Astrocyte (in vitro differentiated cells and primary cell): ENCODE results near the gene NUDT14. TPM values are rescaled to one million over a fixed set of nuclear protein-coding genes. Genes with fewer than 3 reads are reported as not detected.

Experiments used
- DNase-seq: peaks from one replicate; pipeline ENCODE4 v3.0.0-alpha.2; 2010; ENCODE audit warnings: low read depth
- FAIRE-seq: peaks from 2 replicates; lab custom pipeline; 2011; peaks lifted over from hg19 to GRCh38; lab: Jason Lieb, UNC
- H2AFZ ChIP-seq: 2 replicates; pipeline ENCODE4 v1.6.0; 2012; ENCODE audit warnings: low read depth, low read length, inconsistent platforms
- H3K27ac ChIP-seq: 2 replicates; pipeline ENCODE4 v1.5.1; 2011; ENCODE audit warnings: low read depth, low read length, inconsistent platforms
- H3K27me3 ChIP-seq: 2 replicates; pipeline ENCODE4 v1.6.0; 2011; ENCODE audit warnings: low read length, inconsistent platforms; ENCODE audit not compliant: insufficient read depth
- H3K36me3 ChIP-seq: 2 replicates; pipeline ENCODE4 v1.5.1; 2011; ENCODE audit warnings: low read length, inconsistent platforms; ENCODE audit not compliant: insufficient read depth
- H3K4me1 ChIP-seq: 2 replicates; pipeline ENCODE4 v1.5.1; 2011; ENCODE audit warnings: low read length, inconsistent platforms; ENCODE audit not compliant: insufficient read depth
- H3K4me2 ChIP-seq: 2 replicates; pipeline ENCODE4 v1.6.0; 2012; ENCODE audit warnings: low read length, inconsistent platforms
- H3K4me3 ChIP-seq: 2 replicates; pipeline ENCODE4 v1.5.1; 2011; ENCODE audit warnings: low read depth, mild to moderate bottlenecking, low read length, inconsistent platforms; ENCODE audit not compliant: insufficient read depth
- H3K79me2 ChIP-seq: 2 replicates; pipeline ENCODE4 v1.6.0; 2012; ENCODE audit warnings: mild to moderate bottlenecking, low read length, inconsistent platforms; ENCODE audit not compliant: insufficient read depth
- H3K9ac ChIP-seq: 2 replicates; pipeline ENCODE4 v1.6.0; 2012; ENCODE audit warnings: mild to moderate bottlenecking, low read length, inconsistent platforms
- H3K9me3 ChIP-seq: 2 replicates; pipeline ENCODE4 v1.5.1; 2012; ENCODE audit warnings: low read depth, mild to moderate bottlenecking, low read length, inconsistent platforms; ENCODE audit not compliant: insufficient read depth
- H4K20me1 ChIP-seq: 2 replicates; pipeline ENCODE4 v1.6.0; 2012; ENCODE audit warnings: low read length, inconsistent platforms; ENCODE audit not compliant: insufficient read depth
- H3K27ac Mint-ChIP-seq: one replicate; pipeline ENCODE4 v1.8.0; 2021; ENCODE audit warnings: mild to moderate bottlenecking, mixed read lengths; ENCODE audit not compliant: unreplicated experiment
- H3K27me3 Mint-ChIP-seq: one replicate; pipeline ENCODE4 v1.8.0; 2021; ENCODE audit warnings: low read depth, mixed read lengths; ENCODE audit not compliant: unreplicated experiment
- H3K36me3 Mint-ChIP-seq: one replicate; pipeline ENCODE4 v1.8.0; 2021; ENCODE audit warnings: low read depth, mixed read lengths; ENCODE audit not compliant: unreplicated experiment
- H3K4me1 Mint-ChIP-seq: one replicate; pipeline ENCODE4 v1.8.0; 2021; ENCODE audit warnings: low read depth, mixed read lengths; ENCODE audit not compliant: unreplicated experiment
- H3K4me3 Mint-ChIP-seq: one replicate; pipeline ENCODE4 v1.8.0; 2021; ENCODE audit warnings: mild to moderate bottlenecking, moderate library complexity, mixed read lengths; ENCODE audit not compliant: unreplicated experiment
- H3K9me3 Mint-ChIP-seq: one replicate; pipeline ENCODE4 v1.8.0; 2021; ENCODE audit warnings: mild to moderate bottlenecking, mixed read lengths; ENCODE audit not compliant: unreplicated experiment
- EZH2 ChIP-seq: IDR thresholded peaks from 2 replicates; pipeline ENCODE4 v1.6.1; 2012; ENCODE audit warnings: mild to moderate bottlenecking, low read length, inconsistent platforms; ENCODE audit not compliant: insufficient read depth
- total RNA-seq: library from RNA; stranded (reverse); gene quantifications from 2 replicates; pipeline ENCODE4 v1.2.1, GENCODE V29; 2021
- TF ChIP-seq, protein P1 (sequence below): IDR thresholded peaks from 2 replicates; pipeline ENCODE4 v1.5.1; 2011; ENCODE audit warnings: low read depth, mild to moderate bottlenecking, inconsistent platforms, low read length, moderate library complexity; ENCODE audit not compliant: insufficient read depth

Gene NUDT14
- total RNA-seq, 1 donor from 2014 or later, result 17.5 TPM

DNA sequence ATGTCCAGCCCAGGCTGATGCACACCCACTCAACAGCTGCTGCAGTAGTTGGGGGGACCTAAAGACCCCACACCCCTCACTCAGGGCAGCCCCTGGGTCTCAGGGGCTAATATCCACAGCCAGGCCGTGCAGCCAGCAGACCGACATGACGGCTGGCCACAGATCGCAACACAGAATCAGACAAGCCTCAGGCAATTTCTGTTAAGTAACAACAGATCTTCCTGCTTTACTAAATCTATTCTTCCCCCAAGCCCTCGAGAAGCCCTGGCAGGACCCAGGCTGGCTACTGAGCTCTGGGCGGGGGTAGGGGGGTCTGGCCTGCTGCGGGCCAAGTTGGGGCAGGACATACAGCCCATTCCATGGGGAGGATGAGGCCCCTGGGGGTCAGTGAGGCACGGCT is 28.0 kb upstream of the NUDT14 start:
- H3K27ac ChIP-seq, result no peak overlapping the region
- H3K4me3 Mint-ChIP-seq, result no peak overlapping the region
- H3K27ac Mint-ChIP-seq, result peak overlapping the region; percentile 62
- H3K9me3 Mint-ChIP-seq, result no peaks in the 10 kb centered on the region
- no peaks in the 10 kb centered on the region for H3K4me1 Mint-ChIP-seq
- H3K4me1 ChIP-seq, result no peaks in the 10 kb centered on the region
- FAIRE-seq (no peak), DNase-seq (no peak)
- no peaks in the 10 kb centered on the region for H3K27me3 ChIP-seq
- H3K4me2 ChIP-seq, result no peak overlapping the region
- no peak overlapping the region for H3K4me3 ChIP-seq
- TF ChIP-seq, protein P1, sequence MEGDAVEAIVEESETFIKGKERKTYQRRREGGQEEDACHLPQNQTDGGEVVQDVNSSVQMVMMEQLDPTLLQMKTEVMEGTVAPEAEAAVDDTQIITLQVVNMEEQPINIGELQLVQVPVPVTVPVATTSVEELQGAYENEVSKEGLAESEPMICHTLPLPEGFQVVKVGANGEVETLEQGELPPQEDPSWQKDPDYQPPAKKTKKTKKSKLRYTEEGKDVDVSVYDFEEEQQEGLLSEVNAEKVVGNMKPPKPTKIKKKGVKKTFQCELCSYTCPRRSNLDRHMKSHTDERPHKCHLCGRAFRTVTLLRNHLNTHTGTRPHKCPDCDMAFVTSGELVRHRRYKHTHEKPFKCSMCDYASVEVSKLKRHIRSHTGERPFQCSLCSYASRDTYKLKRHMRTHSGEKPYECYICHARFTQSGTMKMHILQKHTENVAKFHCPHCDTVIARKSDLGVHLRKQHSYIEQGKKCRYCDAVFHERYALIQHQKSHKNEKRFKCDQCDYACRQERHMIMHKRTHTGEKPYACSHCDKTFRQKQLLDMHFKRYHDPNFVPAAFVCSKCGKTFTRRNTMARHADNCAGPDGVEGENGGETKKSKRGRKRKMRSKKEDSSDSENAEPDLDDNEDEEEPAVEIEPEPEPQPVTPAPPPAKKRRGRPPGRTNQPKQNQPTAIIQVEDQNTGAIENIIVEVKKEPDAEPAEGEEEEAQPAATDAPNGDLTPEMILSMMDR, result no peak
- no peak for TF ChIP-seq EZH2
- H4K20me1 ChIP-seq, result peaks cover 10% of the 10 kb centered on the region
- no peak overlapping the region for H3K9ac ChIP-seq
- H3K27me3 Mint-ChIP-seq, result no peaks in the 10 kb centered on the region
- peaks cover 2% of the 10 kb centered on the region for H3K36me3 Mint-ChIP-seq
- H3K9me3 ChIP-seq, result no peaks in the 10 kb centered on the region
- no peaks in the 10 kb centered on the region for H3K79me2 ChIP-seq
- H2AFZ ChIP-seq, result no peak overlapping the region
- no peaks in the 10 kb centered on the region for H3K36me3 ChIP-seq

DNA sequence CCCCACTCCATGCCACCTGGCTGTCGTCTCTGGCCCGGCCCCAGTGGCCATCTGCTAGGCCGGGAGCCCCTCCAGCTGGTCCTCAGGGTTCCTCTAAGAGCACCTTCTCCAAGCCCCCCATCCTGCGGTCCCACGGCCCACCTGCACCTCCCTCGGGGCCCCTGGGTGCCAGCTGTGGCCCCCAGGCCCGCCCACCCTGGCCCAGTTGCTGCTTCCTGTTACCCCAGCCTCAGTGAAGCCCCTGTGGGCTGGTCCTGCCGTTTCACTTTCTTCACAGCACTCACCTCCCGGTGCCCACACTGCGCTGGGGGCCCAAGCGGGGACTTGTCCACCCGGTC is 27.6 kb upstream of the NUDT14 start:
- Histone ChIP-seq H3K4me2 (no peak overlapping the region), H2AFZ (no peak overlapping the region), H3K4me1 (no peaks in the 10 kb centered on the region), H4K20me1 (peaks cover 10% of the 10 kb centered on the region), H3K9me3 (no peaks in the 10 kb centered on the region), H3K4me3 (no peak overlapping the region), H3K9ac (no peak overlapping the region), H3K27me3 (no peaks in the 10 kb centered on the region), H3K27ac (no peak overlapping the region), H3K79me2 (no peaks in the 10 kb centered on the region), H3K36me3 (no peaks in the 10 kb centered on the region)
- H3K27me3 Mint-ChIP-seq, result no peaks in the 10 kb centered on the region
- H3K4me3 Mint-ChIP-seq, result no peak overlapping the region
- H3K9me3 Mint-ChIP-seq, result no peaks in the 10 kb centered on the region
- no peaks in the 10 kb centered on the region for H3K4me1 Mint-ChIP-seq
- DNase-seq, result no peak
- no peak overlapping the region for H3K27ac Mint-ChIP-seq
- no peak for FAIRE-seq
- TF ChIP-seq, protein P1, result no peak
- no peak for TF ChIP-seq EZH2
- H3K36me3 Mint-ChIP-seq, result peaks cover 2% of the 10 kb centered on the region

DNA sequence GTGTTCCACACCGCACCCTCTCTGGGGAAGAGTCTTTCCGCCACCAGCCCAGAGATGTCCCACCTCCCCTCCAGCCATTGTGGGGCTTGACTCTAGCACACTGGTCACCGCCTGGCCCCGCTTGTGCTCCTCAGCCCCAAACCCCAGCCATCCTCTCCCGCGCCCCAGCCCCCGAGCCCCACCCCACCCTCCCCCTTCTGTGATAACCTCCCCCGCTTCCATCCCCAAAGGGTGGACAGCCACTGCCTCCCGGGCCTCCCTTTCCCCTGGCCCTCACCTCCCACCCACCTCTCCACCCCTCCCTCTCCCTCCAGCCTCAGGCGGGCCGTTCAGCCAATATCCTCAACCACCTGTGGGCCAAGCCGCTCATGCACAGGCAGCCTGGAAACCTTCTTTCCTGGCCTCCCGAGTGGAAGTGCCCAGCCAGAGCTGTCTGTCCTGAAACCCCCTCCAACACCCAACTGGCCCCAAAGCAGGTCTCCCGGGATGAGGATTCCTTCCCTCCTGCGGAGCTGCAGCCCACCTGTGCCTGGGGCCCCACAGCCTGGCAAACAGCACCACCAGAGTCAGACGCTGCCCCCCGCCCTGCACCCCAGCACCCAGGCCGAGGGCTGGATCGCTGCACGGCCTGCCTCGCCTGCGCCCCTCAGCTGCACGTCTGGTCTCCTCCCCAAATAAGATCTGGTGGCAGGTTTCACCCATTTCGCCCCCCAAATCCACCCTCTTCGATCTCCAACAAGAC is 27.1 kb upstream of the NUDT14 start:
- no peaks in the 10 kb centered on the region for H3K79me2 ChIP-seq
- H3K9me3 ChIP-seq, result no peaks in the 10 kb centered on the region
- no peaks in the 10 kb centered on the region for H3K9me3 Mint-ChIP-seq
- no peak overlapping the region for H3K27ac ChIP-seq
- FAIRE-seq, result no peak
- no peaks in the 10 kb centered on the region for H3K36me3 ChIP-seq
- no peaks in the 10 kb centered on the region for H3K36me3 Mint-ChIP-seq
- H4K20me1 ChIP-seq, result peaks cover 10% of the 10 kb centered on the region
- H3K27me3 Mint-ChIP-seq, result no peaks in the 10 kb centered on the region
- H3K9ac ChIP-seq, result no peak overlapping the region
- no peaks in the 10 kb centered on the region for H3K4me1 ChIP-seq
- no peaks in the 10 kb centered on the region for H3K4me1 Mint-ChIP-seq
- no peak for DNase-seq
- H3K4me2 ChIP-seq, result no peak overlapping the region
- no peak for TF ChIP-seq EZH2
- TF ChIP-seq, protein P1, result no peak
- no peak overlapping the region for H3K27ac Mint-ChIP-seq
- no peak overlapping the region for H3K4me3 Mint-ChIP-seq
- no peaks in the 10 kb centered on the region for H3K27me3 ChIP-seq
- H2AFZ ChIP-seq, result no peak overlapping the region
- no peak overlapping the region for H3K4me3 ChIP-seq
